ENCODE measurements around the gene CHIC1.

The CHIC1 gene

GRCh38 chrX:73728602-73729001, 165.6 kb downstream of the CHIC1 start:
- in situ Hi-C loops (cut with MboI; ENCODE audit: low sequenced_read_pairs), result no loop called here
